Thyroid gland (tissue), 4 donors: ENCODE measurements around the gene RBP7.

Experiments
- CTCF ChIP-seq, 6 experiments: fragments of 200-600 bp in 3 of 6; fragments of 450-650 bp in 3 of 6; sonication (generic) in 3 of 6; IDR thresholded peaks; one replicate each; pipeline ENCODE4 v1.5.1; 2016 to 2019; ENCODE audit warnings: antibody characterized with exemption in 6 of 6, mild to moderate bottlenecking in 2 of 6, inconsistent platforms in 1 of 6, moderate library complexity in 1 of 6
- POLR2A ChIP-seq, 2 donors: fragments of 450-650 bp; IDR thresholded peaks; one replicate each; pipeline ENCODE4 v1.6.1; 2017; ENCODE audit warnings: antibody characterized with exemption in 2 of 2, mild to moderate bottlenecking in 2 of 2, moderate library complexity in 1 of 2

- TF ChIP-seq CTCF (IDR thresholded peaks at IDR 0.05), result no peak
- TF ChIP-seq POLR2A (IDR thresholded peaks at IDR 0.05), result no peak
These were observed 54.6 kb downstream of the RBP7 start for GRCh38 chr1:10051656-10052055.
